Measurements from ENCODE around the gene GAL.

DNA sequence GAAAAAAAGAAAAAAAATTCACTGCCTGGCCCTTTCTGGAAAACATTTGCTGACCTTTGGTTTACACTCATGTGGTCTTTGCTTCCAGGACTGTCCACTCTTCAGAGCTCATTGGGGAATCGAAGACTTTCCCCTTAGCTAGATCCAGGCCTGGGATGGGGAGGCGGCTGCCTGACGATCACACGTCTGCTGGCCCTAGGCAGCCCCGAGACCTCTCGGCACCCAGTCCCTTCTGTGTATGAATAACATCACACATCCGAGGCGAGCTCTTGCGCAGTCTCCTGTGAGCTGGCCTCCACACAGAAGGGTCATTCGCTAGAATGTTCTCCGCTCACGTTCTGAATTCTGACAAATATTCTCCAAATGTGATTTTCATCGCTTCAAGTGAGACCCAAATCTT is 25.7 kb upstream of the GAL start:
- TF ChIP-seq, protein P1, sequence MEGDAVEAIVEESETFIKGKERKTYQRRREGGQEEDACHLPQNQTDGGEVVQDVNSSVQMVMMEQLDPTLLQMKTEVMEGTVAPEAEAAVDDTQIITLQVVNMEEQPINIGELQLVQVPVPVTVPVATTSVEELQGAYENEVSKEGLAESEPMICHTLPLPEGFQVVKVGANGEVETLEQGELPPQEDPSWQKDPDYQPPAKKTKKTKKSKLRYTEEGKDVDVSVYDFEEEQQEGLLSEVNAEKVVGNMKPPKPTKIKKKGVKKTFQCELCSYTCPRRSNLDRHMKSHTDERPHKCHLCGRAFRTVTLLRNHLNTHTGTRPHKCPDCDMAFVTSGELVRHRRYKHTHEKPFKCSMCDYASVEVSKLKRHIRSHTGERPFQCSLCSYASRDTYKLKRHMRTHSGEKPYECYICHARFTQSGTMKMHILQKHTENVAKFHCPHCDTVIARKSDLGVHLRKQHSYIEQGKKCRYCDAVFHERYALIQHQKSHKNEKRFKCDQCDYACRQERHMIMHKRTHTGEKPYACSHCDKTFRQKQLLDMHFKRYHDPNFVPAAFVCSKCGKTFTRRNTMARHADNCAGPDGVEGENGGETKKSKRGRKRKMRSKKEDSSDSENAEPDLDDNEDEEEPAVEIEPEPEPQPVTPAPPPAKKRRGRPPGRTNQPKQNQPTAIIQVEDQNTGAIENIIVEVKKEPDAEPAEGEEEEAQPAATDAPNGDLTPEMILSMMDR (IDR thresholded peaks at IDR 0.05), result no peak
- TF ChIP-seq POLR2AphosphoS5 (IDR thresholded peaks at IDR 0.05) (no peak), POLR2A (IDR thresholded peaks at IDR 0.05) (no peak)
